SK-N-SH (cell line): ENCODE results near the gene CHAF1A. TPM values are rescaled to one million over a fixed set of nuclear protein-coding genes. Genes with fewer than 3 reads are reported as not detected.
A peak's percentile ranks its signal among the peaks of the same experiment; 100 is the strongest.

Experiments
- CTCF ChIA-PET: fragments of 300-600, 350-600 bp; formaldehyde crosslinking; extraction: SDS; loops from one replicate; lab custom pipeline; 2021; lab: Yijun Ruan, JAX
- POLR2A ChIA-PET: fragments of 350-600 bp; sonication (Branson Sonifier 250); formaldehyde crosslinking; extraction: SDS; loops from one replicate; lab custom pipeline; 2020; ENCODE audit warnings: antibody characterized with exemption, inconsistent platforms; lab: Yijun Ruan, JAX
- DNase-seq: peaks from one replicate; pipeline ENCODE4 v3.0.0; 2012
- H2AFZ ChIP-seq: fragments of 200-600 bp; sonication (generic); 2 replicates; pipeline ENCODE4 v1.8.1; 2016; ENCODE audit warnings: antibody characterized with exemption, mild to moderate bottlenecking, low read depth
- H3F3A ChIP-seq: fragments of 200-600 bp; sonication (generic); replicated peaks from 2 replicates; pipeline ENCODE3; 2016; ENCODE audit warnings: antibody characterized with exemption, mild to moderate bottlenecking; ENCODE audit not compliant: insufficient read depth
- H3K27ac ChIP-seq, 2 experiments: fragments of 200-500 bp in 1 of 2; fragments of 200-600 bp in 1 of 2; sonication (Bioruptor generic) in 1 of 2; sonication (generic), shearing (Covaris generic) in 1 of 2; 2 replicates each; pipeline versions ENCODE4 v1.5.1 to v1.6.1; 2014 to 2016; ENCODE audit warnings: low read depth in 2 of 2, inconsistent platforms in 1 of 2, low read length in 1 of 2, mild to moderate bottlenecking in 1 of 2, mixed read lengths in 1 of 2
- H3K27me3 ChIP-seq: fragments of 200-600 bp; sonication (generic), shearing (Covaris generic); 2 replicates; pipeline ENCODE4 v1.6.1; 2016; ENCODE audit warnings: mixed run types; ENCODE audit not compliant: insufficient read depth
- H3K36me3 ChIP-seq, 2 experiments: fragments of 200-500 bp in 1 of 2; fragments of 200-600 bp in 1 of 2; sonication (Bioruptor generic) in 1 of 2; sonication (generic) in 1 of 2; replicated peaks in 1 of 2; 2 replicates each; pipeline versions ENCODE3 to v1.5.1; 2014 to 2016; ENCODE audit warnings: low read length in 1 of 2, mild to moderate bottlenecking in 1 of 2; ENCODE audit not compliant: insufficient read depth in 2 of 2, control insufficient read depth in 1 of 2
- H3K4me1 ChIP-seq, 2 experiments: fragments of 200-500 bp in 1 of 2; fragments of 200-600 bp in 1 of 2; sonication (Bioruptor generic) in 1 of 2; sonication (generic), shearing (Covaris generic) in 1 of 2; 2 replicates each; pipeline versions ENCODE4 v1.5.1 to v1.6.1; 2014 to 2016; ENCODE audit warnings: low read depth in 1 of 2, low read length in 1 of 2, mixed run types in 1 of 2; ENCODE audit not compliant: insufficient read depth in 2 of 2, control insufficient read depth in 1 of 2
- H3K4me2 ChIP-seq: fragments of 200-600 bp; sonication (generic), shearing (Covaris generic); 2 replicates; pipeline ENCODE4 v1.6.1; 2017; ENCODE audit warnings: mixed run types
- H3K4me3 ChIP-seq, 2 experiments: fragments of 200-500 bp in 1 of 2; fragments of 200-600 bp in 1 of 2; sonication (Bioruptor generic) in 1 of 2; sonication (generic), shearing (Covaris generic) in 1 of 2; 2 replicates each; pipeline versions ENCODE4 v1.5.1 to v1.8.1; 2014 to 2016; ENCODE audit warnings: low read depth in 2 of 2, inconsistent platforms in 1 of 2, low read length in 1 of 2, mild to moderate bottlenecking in 1 of 2, mixed read lengths in 1 of 2, moderate library complexity in 1 of 2
- H3K79me2 ChIP-seq: fragments of 200-600 bp; sonication (generic); 2 replicates; pipeline ENCODE4 v1.8.1; 2017; ENCODE audit warnings: mild to moderate bottlenecking; ENCODE audit not compliant: insufficient read depth
- H3K9ac ChIP-seq: fragments of 200-600 bp; sonication (generic); 2 replicates; pipeline ENCODE4 v1.6.1; 2017; ENCODE audit warnings: mixed run types
- H3K9me2 ChIP-seq: fragments of 200-600 bp; sonication (generic); 2 replicates; pipeline ENCODE4 v1.6.1; 2017; ENCODE audit warnings: mixed run types
- H3K9me3 ChIP-seq: fragments of 200-600 bp; sonication (generic); 2 replicates; pipeline ENCODE4 v1.6.1; 2017; ENCODE audit warnings: mixed run types, mild to moderate bottlenecking, moderate library complexity
- H4K20me1 ChIP-seq: fragments of 200-600 bp; sonication (generic); 2 replicates; pipeline ENCODE4 v1.6.1; 2017; ENCODE audit warnings: mild to moderate bottlenecking, mixed run types; ENCODE audit not compliant: insufficient read depth
- CHD2 ChIP-seq: fragments of 150-350 bp; IDR thresholded peaks from 2 replicates; pipeline ENCODE4 v1.6.1; 2018; ENCODE audit warnings: low read length; ENCODE audit not compliant: partially characterized antibody
- ELF1 ChIP-seq: IDR thresholded peaks from 2 replicates; pipeline ENCODE4 v1.4.0; 2012
- EP300 ChIP-seq, 2 experiments: IDR thresholded peaks; 2 replicates each; pipeline versions ENCODE4 v1.4.0 to v1.6.1; 2012; ENCODE audit warnings: borderline replicate concordance in 1 of 2, low read depth in 1 of 2, low read length in 1 of 2
- EZH2phosphoT487 ChIP-seq: fragments of 200-600 bp; sonication (generic); IDR thresholded peaks from 2 replicates; pipeline ENCODE4 v1.6.1; 2017; ENCODE audit warnings: low read depth, mixed run types, mild to moderate bottlenecking, antibody characterized with exemption, moderate library complexity, borderline replicate concordance
- FOSL2 ChIP-seq: IDR thresholded peaks from 2 replicates; pipeline ENCODE4 v1.4.0; 2012; ENCODE audit warnings: low read depth, mild to moderate bottlenecking, moderate library complexity, borderline replicate concordance
- FOXJ3 ChIP-seq: sonication (generic); formaldehyde crosslinking; IDR thresholded peaks from 2 replicates; pipeline ENCODE4 v1.5.1; 2020; ENCODE audit warnings: mild to moderate bottlenecking, missing genetic modification reagents
- FOXM1 ChIP-seq: IDR thresholded peaks from 2 replicates; pipeline ENCODE4 v1.4.0; 2012; ENCODE audit warnings: low read depth, mild to moderate bottlenecking
- GABPA ChIP-seq: IDR thresholded peaks from 2 replicates; pipeline ENCODE4 v1.4.0; 2012; ENCODE audit warnings: low read depth, mild to moderate bottlenecking
- GATA2 ChIP-seq: sonication (generic); formaldehyde crosslinking; IDR thresholded peaks from 2 replicates; pipeline ENCODE4 v1.5.0; 2020; ENCODE audit warnings: mild to moderate bottlenecking, missing genetic modification reagents
- JUND ChIP-seq: IDR thresholded peaks from 2 replicates; pipeline ENCODE4 v1.4.0; 2012
- MAX ChIP-seq: IDR thresholded peaks from 2 replicates; pipeline ENCODE4 v1.4.0; 2012; ENCODE audit warnings: low read depth
- MEF2A ChIP-seq: IDR thresholded peaks from 2 replicates; pipeline ENCODE4 v1.4.0; 2012; ENCODE audit warnings: low read depth, borderline replicate concordance
- NRF1 ChIP-seq: IDR thresholded peaks from 2 replicates; pipeline ENCODE4 v1.6.1; 2012; ENCODE audit warnings: low read depth, mild to moderate bottlenecking, low read length
- PBX3 ChIP-seq: IDR thresholded peaks from 2 replicates; pipeline ENCODE4; 2012
- RFX5 ChIP-seq: IDR thresholded peaks from 2 replicates; pipeline ENCODE4 v1.6.1; 2012; ENCODE audit warnings: mild to moderate bottlenecking, improper control_type of control experiment, low read length
- RXRA ChIP-seq: IDR thresholded peaks from 2 replicates; pipeline ENCODE4 v1.4.0; 2012; ENCODE audit warnings: low read depth, mild to moderate bottlenecking, borderline replicate concordance
- TAF1 ChIP-seq: IDR thresholded peaks from 2 replicates; pipeline ENCODE4 v1.6.1; 2012; ENCODE audit warnings: low read depth, mild to moderate bottlenecking, low read length, moderate library complexity, borderline replicate concordance
- TCF12 ChIP-seq: IDR thresholded peaks from 2 replicates; pipeline ENCODE4 v1.4.0; 2012
- USF1 ChIP-seq: IDR thresholded peaks from 2 replicates; pipeline ENCODE4 v1.4.0; 2012; ENCODE audit warnings: low read depth, borderline replicate concordance
- WGBS: methylation state at CpG from one replicate; pipeline ENCODE4 v1.1.6; 2017; ENCODE audit warnings: low lambda C conversion rate; 5-methylcytosine and 5-hydroxymethylcytosine counted together
- polyA plus RNA-seq, 3 experiments: library from polyadenylated mRNA; depleted of rRNA; stranded (reverse); fragments of >200 nt; gene quantifications; 2 replicates each; pipeline ENCODE4 v1.2.3, GENCODE V29; 2012

The CHAF1A gene
- polyA plus RNA-seq, 1 of the 3 experiments (the other 2 are of a cell fraction): 18.0 TPM

GRCh38 chr19:4444765-4445741, 42.6 kb downstream of the CHAF1A start:
- Histone ChIP-seq H3K27ac (no peak overlapping the region), H3F3A (no peaks in the 10 kb centered on the region), H4K20me1 (no peaks in the 10 kb centered on the region), H3K4me1 (no peaks in the 10 kb centered on the region), H3K27me3 (no peaks in the 10 kb centered on the region), H2AFZ (no peak overlapping the region), H3K9ac (no peak overlapping the region), H3K79me2 (no peaks in the 10 kb centered on the region), H3K4me2 (no peak overlapping the region), H3K4me3 (no peak overlapping the region), H3K9me2 (no peaks in the 10 kb centered on the region), H3K9me3 (no peaks in the 10 kb centered on the region), H3K36me3 (peaks cover 0 to 59% of the 10 kb centered on the region in 2 experiments)
- no peak for DNase-seq
- CTCF ChIA-PET: interaction anchor here (0.7 to 1.1 kb wide), 2 partner anchors 11 to 45 kb away, joined by 3 read pairs; partner anchors contain the start of gene SH3GL1
- TF ChIP-seq TCF12 (no peak), PBX3 (no peak), CHD2 (no peak), MEF2A (no peak), MAX (no peak), RXRA (no peak), ELF1 (no peak), NRF1 (no peak), JUND (no peak), GABPA (no peak), GATA2 (CRISPR knock-in tag) (no peak), EZH2phosphoT487 (no peak), EP300 (IDR thresholded peaks at IDR 0.05; ENCODE audit: borderline replicate concordance in 1 of 2, low read depth in 1 of 2, low read length in 1 of 2) (no peak)
- WGBS: 94% methylated on average over 20 of the region's 36 CpGs
- POLR2A ChIA-PET: no interaction called here

DNA sequence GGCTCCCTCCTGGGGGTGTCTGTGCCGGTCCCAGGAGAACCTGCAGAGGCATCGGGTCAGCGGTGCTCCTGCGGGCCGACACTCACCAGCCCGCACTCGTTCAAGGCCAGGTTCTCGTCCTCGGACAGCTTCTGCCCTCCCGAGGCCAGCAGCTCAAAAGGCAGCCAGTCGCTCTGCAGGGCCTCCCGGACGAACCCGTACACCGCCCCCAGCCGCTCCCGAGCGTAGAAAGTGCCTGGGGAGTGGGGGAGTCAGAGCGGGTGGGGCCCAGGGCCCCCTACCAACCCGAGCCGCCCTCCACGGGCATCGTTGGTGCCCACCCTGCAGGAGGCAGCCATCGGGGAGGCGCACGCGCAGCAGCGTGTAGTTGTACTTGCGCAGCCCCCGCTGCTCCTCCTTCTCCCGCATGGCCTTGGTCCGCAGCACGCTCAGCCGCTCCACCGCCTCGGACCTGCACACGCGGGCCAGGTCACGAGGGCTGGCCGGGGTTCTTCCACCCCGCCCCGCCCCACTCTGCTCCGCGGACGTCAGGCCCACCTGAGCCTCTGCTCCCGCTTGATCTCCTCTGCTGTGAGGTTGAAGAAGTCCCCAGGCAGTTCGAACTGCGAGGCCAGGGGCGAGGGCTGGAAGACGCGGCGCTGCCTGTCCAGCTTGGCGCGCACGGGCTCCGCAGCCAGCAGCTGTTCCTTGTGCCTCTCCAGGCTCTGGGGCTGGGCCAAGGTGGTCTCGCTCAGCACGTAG, 43.7 kb downstream of the CHAF1A start:
- H3K4me2 ChIP-seq: no peak overlapping the region
- H3K9me3 ChIP-seq: no peaks in the 10 kb centered on the region
- H4K20me1 ChIP-seq: no peaks in the 10 kb centered on the region
- ChIA-PET CTCF (interaction anchor here (0.7 kb wide), 1 partner anchor 12 kb away, joined by 3 read pairs; no protein-coding TSS in a partner anchor), POLR2A (no interaction called here)
- peaks cover 3% of the 10 kb centered on the region for H3F3A ChIP-seq
- H3K36me3 ChIP-seq: peaks cover 0 to 59% of the 10 kb centered on the region in 2 experiments
- no peaks in the 10 kb centered on the region for H3K27me3 ChIP-seq
- TF ChIP-seq MAX (no peak), FOSL2 (no peak), EZH2phosphoT487 (no peak), USF1 (no peak), TAF1 (no peak), RFX5 (no peak), FOXM1 (no peak), FOXJ3 (no peak)
- 94% methylated on average over 29 of the region's 58 CpGs for WGBS
- H3K27ac ChIP-seq: no peak overlapping the region
- H3K79me2 ChIP-seq: no peaks in the 10 kb centered on the region
- no peak overlapping the region for H3K4me3 ChIP-seq
- peak; percentile 35 for DNase-seq
- H3K9me2 ChIP-seq: no peaks in the 10 kb centered on the region
- no peaks in the 10 kb centered on the region for H3K4me1 ChIP-seq
- no peak overlapping the region for H3K9ac ChIP-seq
- no peak overlapping the region for H2AFZ ChIP-seq
